ENCODE data around the gene POU2F3.

- TF ChIP-seq CTCF (conservative IDR thresholded peaks at IDR 0.05) (no peak), ZFX (IDR thresholded peaks at IDR 0.05) (no peak)
Measured at GRCh38 chr11:120314861-120315260, 74.9 kb downstream of the POU2F3 start.

Measured in C4-2B (cell line).